ENCODE results near the gene ANKRD53. TPM values are rescaled to one million over a fixed set of nuclear protein-coding genes. Genes with fewer than 3 reads are reported as not detected.

The ANKRD53 gene, protein sequence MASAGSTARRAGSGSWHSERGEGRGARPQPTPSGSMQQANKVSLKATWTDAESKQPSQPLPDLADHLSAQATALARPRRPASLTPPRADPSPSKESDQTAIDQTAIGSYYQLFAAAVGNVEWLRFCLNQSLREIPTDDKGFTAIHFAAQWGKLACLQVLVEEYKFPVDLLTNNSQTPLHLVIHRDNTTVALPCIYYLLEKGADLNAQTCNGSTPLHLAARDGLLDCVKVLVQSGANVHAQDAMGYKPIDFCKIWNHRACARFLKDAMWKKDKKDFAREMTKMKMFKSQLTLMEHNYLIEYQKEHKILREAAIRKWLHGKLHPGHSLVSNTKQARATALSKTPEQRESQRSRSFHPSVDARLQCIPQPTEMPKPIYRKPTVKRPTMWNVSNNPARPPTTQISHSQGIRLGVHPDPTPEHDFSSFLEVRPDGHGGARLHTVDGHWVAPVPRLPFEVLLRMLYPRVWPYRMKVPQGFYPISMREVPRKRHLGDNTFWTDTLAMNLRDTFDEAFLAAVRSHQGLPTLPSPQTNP
- 1 to 10 TPM in 1 of 2 donors, under 1 TPM in 1; 0.82 to 2.5 TPM for total RNA-seq
- polyA plus RNA-seq: under 1 TPM; 0.63 to 0.69 TPM
- long read RNA-seq, donor 1: 0 reads
- long read RNA-seq, donor 2: 0 reads
- long read RNA-seq, donor 3: 0 reads
- long read RNA-seq, donor 4: 0 reads
- long read RNA-seq, donor 5, partial matches to known transcripts: 0 of 17 reads
- long read RNA-seq, donor 5, other reads (novel, unspliced or antisense): 17 of 17 reads

DNA sequence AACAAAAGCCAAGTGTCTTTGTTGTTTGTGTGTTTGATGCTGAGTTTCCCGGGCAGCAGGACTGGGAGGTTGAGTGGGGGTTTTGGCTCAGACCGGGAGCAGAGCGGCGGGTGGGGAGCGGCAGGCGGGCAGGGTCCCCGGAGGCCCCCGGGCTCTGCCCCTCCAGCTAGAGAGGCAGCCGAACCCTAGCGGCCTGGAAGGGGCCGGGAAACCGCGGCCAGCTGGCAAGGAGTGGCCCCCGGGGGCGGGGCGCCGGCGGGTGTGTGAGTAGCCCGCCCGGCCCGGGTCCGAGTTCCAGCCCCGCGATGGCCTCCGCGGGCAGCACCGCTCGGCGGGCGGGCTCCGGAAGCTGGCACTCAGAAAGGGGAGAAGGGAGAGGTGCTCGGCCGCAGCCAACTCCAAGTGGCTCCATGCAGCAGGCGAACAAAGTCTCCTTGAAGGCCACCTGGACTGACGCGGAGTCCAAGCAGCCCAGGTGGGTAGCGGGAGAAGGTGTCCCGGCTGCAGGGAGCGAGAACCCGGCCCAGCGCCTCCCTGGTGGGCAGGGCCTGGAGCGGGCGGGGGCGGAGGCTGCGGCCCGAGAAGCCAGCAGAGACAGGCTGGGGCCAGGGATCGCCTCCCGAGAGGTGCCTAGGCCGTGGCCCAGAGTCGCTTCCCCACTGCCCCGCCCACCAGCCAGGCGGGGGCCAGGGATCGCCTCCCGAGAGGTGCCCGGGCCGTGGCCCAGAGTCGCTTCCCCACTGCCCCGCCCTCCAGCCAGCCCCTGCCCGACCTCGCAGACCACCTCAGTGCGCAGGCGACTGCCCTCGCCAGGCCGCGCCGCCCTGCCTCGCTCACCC is at the start of gene ANKRD53:
Gene ANKRD53 (plus strand): TSS at position 290 of the 839 bp plus-strand sequence. CDS start 16 bp downstream, at position 306.
- ATAC-seq (ENCODE audit: insufficient read depth, low FRiP score): peak; percentile 56
- Histone ChIP-seq H3K27me3 (ENCODE audit: control insufficient read depth in 3 of 3, insufficient read depth in 3 of 3, low read length in 2 of 3) (no peaks in the 10 kb centered on the region), H3K9ac (ENCODE audit: insufficient read depth in 1 of 2, low read length in 2 of 2) (peak within 1 kb of the TSS in 1 of 2 donors; percentile 11), H3K4me1 (ENCODE audit: control insufficient read depth in 5 of 5, insufficient read depth in 5 of 5, low read length in 5 of 5) (peaks cover 0 to 11% (median 6%) of the 10 kb centered on the region in 5 donors), H3K4me3 (peak within 1 kb of the TSS; percentile 55), H3K27ac (ENCODE audit: low read depth in 1 of 2, low read length in 1 of 2) (peak within 1 kb of the TSS in 1 of 2 donors; percentile 78), H3K9me3 (ENCODE audit: control insufficient read depth in 4 of 4, insufficient read depth in 3 of 4, low read length in 3 of 4) (no peaks in the 10 kb centered on the region), H3K36me3 (ENCODE audit: control insufficient read depth in 4 of 4, insufficient read depth in 4 of 4, low read length in 4 of 4) (peaks cover 0 to 2% (median 0%) of the 10 kb centered on the region in 4 donors)
- TF ChIP-seq, protein P1, sequence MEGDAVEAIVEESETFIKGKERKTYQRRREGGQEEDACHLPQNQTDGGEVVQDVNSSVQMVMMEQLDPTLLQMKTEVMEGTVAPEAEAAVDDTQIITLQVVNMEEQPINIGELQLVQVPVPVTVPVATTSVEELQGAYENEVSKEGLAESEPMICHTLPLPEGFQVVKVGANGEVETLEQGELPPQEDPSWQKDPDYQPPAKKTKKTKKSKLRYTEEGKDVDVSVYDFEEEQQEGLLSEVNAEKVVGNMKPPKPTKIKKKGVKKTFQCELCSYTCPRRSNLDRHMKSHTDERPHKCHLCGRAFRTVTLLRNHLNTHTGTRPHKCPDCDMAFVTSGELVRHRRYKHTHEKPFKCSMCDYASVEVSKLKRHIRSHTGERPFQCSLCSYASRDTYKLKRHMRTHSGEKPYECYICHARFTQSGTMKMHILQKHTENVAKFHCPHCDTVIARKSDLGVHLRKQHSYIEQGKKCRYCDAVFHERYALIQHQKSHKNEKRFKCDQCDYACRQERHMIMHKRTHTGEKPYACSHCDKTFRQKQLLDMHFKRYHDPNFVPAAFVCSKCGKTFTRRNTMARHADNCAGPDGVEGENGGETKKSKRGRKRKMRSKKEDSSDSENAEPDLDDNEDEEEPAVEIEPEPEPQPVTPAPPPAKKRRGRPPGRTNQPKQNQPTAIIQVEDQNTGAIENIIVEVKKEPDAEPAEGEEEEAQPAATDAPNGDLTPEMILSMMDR (IDR thresholded peaks at IDR 0.05; ENCODE audit: control extremely low read depth, extremely low read depth): no peak
- DNase-seq: peak; percentile 70 to 74 (median 72)
- 2 to 7% methylated on average over 46 to 67 of the region's 67 CpGs for WGBS, 2 donors

DNA sequence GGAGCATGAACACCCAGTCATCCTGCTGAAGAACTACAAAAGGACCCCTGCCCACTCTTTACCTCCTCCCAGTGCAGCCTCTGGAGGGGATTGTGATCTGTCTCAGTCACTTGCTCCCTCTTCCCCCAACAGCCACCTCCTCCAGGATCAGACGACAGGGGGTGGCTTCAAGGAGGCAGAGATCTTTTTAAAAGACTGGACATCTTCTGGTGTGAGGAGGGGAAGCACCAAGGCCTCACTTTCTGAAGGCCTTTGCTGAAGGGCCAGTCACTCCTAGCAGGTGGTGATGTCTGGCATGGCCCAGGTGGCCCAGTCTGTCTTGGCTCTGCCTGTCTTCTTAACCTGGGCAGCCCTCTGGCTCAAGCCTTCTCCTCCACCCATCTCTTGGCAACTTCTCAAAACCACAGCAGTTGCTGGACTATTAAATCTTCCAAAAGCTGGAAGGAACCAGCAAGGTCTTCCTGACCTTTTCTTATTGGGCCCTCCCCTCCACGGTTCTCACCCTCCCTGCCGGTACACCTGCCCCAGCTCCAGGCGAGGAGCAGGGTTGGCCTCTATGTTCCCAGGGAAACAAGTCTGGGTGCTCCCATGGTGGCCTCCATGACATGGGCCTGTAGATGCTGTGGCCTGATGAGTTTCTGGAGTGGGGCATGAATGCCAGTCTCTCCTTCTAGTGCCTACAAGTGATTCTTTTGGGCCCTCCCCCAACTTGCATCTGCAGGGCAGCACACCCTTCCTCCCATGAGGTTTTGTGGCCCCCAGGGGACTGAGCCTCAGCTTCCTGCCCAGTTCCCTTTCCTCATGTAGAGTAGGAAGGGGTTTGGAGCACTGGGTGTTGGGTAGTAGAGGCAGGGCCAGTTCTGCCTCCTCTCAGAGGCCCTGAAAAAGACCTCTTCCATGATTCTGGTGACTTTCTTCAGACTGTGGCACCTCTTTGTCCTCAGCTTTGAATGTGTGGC is 47.8 kb upstream of the ANKRD53 start:
- Histone ChIP-seq H3K4me1 (ENCODE audit: control insufficient read depth in 5 of 5, insufficient read depth in 5 of 5, low read length in 5 of 5) (peaks cover 0 to 8% (median 0%) of the 10 kb centered on the region in 5 donors), H3K27ac (ENCODE audit: low read depth in 1 of 2, low read length in 1 of 2) (no peak overlapping the region), H3K36me3 (ENCODE audit: control insufficient read depth in 4 of 4, insufficient read depth in 4 of 4, low read length in 4 of 4) (peaks cover 0 to 2% (median 0%) of the 10 kb centered on the region in 4 donors), H3K9me3 (ENCODE audit: control insufficient read depth in 4 of 4, insufficient read depth in 3 of 4, low read length in 3 of 4) (no peaks in the 10 kb centered on the region), H3K27me3 (ENCODE audit: control insufficient read depth in 3 of 3, insufficient read depth in 3 of 3, low read length in 2 of 3) (peaks cover 0 to 4% (median 0%) of the 10 kb centered on the region in 3 donors), H3K4me3 (no peak overlapping the region), H3K9ac (ENCODE audit: insufficient read depth in 1 of 2, low read length in 2 of 2) (no peak overlapping the region)
- WGBS, 2 donors: 92 to 93% methylated on average over 4 of the region's 4 CpGs
- ATAC-seq (ENCODE audit: insufficient read depth, low FRiP score) (no peak), DNase-seq (no peak)
- TF ChIP-seq, protein P1 (IDR thresholded peaks at IDR 0.05; ENCODE audit: control extremely low read depth, extremely low read depth): no peak

DNA sequence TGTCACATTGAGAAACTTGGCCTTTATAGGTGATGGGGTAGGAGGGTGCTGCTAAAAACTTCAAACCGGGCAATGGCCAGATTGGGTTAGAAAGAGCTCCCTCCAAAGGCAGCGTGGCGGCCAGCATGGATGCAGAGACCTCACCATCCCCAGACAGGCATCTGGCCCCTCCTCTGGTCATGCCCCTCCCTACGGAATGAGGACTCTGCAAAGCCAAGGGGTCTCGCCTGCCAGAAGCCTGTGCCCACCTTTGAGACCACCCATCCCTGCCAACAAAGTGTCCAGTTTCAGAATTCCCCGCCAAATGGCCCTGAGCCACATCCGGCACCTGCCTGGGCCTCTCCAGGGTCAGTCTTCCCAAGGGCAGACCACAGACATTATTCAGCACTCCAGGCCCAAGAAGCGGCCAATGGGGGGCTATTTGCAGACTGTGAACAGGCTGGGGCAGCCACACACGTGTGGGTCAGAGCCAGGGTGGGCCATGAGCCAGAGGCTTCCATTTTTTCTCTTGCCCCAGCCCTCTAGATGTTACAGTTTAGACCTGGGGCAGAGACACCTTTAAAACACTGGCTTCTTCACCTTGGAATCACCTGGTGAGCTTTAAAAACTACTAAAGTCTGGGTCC is 46.9 kb upstream of the ANKRD53 start:
- no peak overlapping the region for H3K4me3 ChIP-seq
- ATAC-seq (ENCODE audit: insufficient read depth, low FRiP score): no peak
- H3K4me1 ChIP-seq (ENCODE audit: control insufficient read depth in 5 of 5, insufficient read depth in 5 of 5, low read length in 5 of 5): peaks cover 0 to 8% (median under 1%) of the 10 kb centered on the region in 5 donors
- H3K27ac ChIP-seq (ENCODE audit: low read depth in 1 of 2, low read length in 1 of 2): no peak overlapping the region
- WGBS, 2 donors: 78 to 84% methylated on average over 9 of the region's 9 CpGs
- DNase-seq: no peak
- no peaks in the 10 kb centered on the region for H3K9me3 ChIP-seq (ENCODE audit: control insufficient read depth in 4 of 4, insufficient read depth in 3 of 4, low read length in 3 of 4)
- TF ChIP-seq, protein P1 (IDR thresholded peaks at IDR 0.05; ENCODE audit: control extremely low read depth, extremely low read depth): no peak
- peaks cover 0 to 4% (median 0%) of the 10 kb centered on the region in 3 donors for H3K27me3 ChIP-seq (ENCODE audit: control insufficient read depth in 3 of 3, insufficient read depth in 3 of 3, low read length in 2 of 3)
- no peak overlapping the region for H3K9ac ChIP-seq (ENCODE audit: insufficient read depth in 1 of 2, low read length in 2 of 2)
- H3K36me3 ChIP-seq (ENCODE audit: control insufficient read depth in 4 of 4, insufficient read depth in 4 of 4, low read length in 4 of 4): peaks cover 0 to 2% (median 0%) of the 10 kb centered on the region in 4 donors

Measured in lung (tissue), 16 donors.